ENCODE results near the gene GRB10. TPM values are rescaled to one million over a fixed set of nuclear protein-coding genes. Genes with fewer than 3 reads are reported as not detected.
A peak's percentile ranks its signal among the peaks of the same experiment; 100 is the strongest.

The GRB10 gene
- total RNA-seq, 4 donors from 2014 or later, result 28.5 to 58.0 (median 53.0) TPM

DNA sequence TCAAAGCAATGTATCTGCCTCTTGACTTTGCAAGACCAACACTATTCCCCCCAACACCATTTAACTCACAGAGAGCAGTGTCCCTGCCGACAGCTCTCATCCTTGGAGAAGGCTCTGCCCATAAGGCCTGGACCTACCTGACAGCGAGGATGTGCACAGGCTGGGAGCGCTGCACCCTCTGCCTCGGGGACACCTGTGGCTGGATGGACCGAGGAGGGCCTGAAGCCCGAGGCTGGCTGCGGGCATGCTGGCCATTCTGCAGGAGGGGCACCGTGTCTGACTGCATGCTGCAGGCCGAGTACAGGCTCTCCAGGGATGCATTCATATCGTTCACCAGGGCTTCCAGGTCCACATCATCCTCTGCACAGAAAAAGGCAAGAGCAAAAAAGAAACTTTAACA, 108.4 kb downstream of the GRB10 start:
- Histone ChIP-seq H3K4me1 (peaks cover 0 to 40% (median 25%) of the 10 kb centered on the region in 3 donors), H3K4me3 (no peak overlapping the region), H3K36me3 (peaks cover 0 to 29% of the 10 kb centered on the region in 2 donors), H3K9me3 (no peaks in the 10 kb centered on the region), H3K27ac (no peak overlapping the region), H3K27me3 (no peaks in the 10 kb centered on the region)
- WGBS, 2 donors (ENCODE audit: low coverage in 1 of 2), result 85 to 100% methylated on average over 1 to 4 of the region's 10 CpGs
- TF ChIP-seq EP300 (IDR thresholded peaks at IDR 0.05) (no peak), POLR2AphosphoS5 (IDR thresholded peaks at IDR 0.05) (no peak), POLR2A (IDR thresholded peaks at IDR 0.05) (no peak)
- TF ChIP-seq, protein P1, sequence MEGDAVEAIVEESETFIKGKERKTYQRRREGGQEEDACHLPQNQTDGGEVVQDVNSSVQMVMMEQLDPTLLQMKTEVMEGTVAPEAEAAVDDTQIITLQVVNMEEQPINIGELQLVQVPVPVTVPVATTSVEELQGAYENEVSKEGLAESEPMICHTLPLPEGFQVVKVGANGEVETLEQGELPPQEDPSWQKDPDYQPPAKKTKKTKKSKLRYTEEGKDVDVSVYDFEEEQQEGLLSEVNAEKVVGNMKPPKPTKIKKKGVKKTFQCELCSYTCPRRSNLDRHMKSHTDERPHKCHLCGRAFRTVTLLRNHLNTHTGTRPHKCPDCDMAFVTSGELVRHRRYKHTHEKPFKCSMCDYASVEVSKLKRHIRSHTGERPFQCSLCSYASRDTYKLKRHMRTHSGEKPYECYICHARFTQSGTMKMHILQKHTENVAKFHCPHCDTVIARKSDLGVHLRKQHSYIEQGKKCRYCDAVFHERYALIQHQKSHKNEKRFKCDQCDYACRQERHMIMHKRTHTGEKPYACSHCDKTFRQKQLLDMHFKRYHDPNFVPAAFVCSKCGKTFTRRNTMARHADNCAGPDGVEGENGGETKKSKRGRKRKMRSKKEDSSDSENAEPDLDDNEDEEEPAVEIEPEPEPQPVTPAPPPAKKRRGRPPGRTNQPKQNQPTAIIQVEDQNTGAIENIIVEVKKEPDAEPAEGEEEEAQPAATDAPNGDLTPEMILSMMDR (IDR thresholded peaks at IDR 0.05), result no peak
- ATAC-seq, result no peak

DNA sequence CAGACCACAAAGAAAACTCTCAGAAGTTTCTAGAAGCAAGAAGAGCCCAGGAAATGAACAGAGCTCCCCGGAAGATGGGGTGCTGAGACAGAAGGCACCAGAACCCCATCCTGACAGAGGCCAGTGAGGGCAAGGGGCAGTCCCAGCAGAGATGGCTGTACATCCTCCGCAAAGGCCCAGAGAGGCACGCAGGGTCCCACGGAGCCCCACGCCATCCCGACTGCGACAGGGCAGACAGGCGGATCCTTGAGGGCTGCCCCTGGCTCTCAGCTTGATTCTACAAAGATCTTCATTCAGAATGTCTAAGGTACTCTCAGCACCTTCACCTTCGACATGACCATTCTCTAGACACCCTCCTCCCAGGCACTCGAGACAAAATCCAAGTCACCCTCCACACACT, 109.6 kb downstream of the GRB10 start:
- no peak overlapping the region for H3K4me3 ChIP-seq
- H3K9me3 ChIP-seq, result no peaks in the 10 kb centered on the region
- H3K36me3 ChIP-seq, result peaks cover 0 to 29% of the 10 kb centered on the region in 2 donors
- ATAC-seq, result no peak
- WGBS, 2 donors (ENCODE audit: low coverage in 1 of 2), result 50 to 90% methylated on average over 1 to 2 of the region's 10 CpGs
- H3K4me1 ChIP-seq, result peaks cover 0 to 42% (median 30%) of the 10 kb centered on the region in 3 donors
- no peak overlapping the region for H3K27ac ChIP-seq
- no peak for TF ChIP-seq EP300 (IDR thresholded peaks at IDR 0.05)
- TF ChIP-seq, protein P1 (IDR thresholded peaks at IDR 0.05), result no peak
- no peaks in the 10 kb centered on the region for H3K27me3 ChIP-seq

DNA sequence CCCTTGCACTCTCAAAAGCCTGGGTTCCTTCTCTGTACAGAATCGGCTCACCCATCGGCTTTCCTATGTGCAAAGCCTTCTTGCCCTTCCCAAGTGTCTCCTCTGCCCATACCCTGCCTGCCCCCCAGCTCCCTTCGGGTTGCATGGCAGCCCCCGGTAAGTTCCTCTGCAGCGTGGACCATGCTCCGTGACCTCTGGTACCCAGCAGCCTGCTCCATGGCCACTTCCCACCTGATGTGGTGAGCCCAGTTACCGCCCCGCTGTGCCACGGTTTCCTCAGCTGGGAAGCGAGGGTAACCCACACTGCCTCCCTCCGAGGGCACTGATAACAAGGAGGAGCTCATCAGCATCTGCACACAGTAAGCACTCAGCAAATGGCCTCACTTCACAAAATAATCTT, 110.7 kb downstream of the GRB10 start:
- no peak for ATAC-seq
- Histone ChIP-seq H3K4me1 (peaks cover 0 to 43% (median 31%) of the 10 kb centered on the region in 3 donors), H3K4me3 (no peak overlapping the region), H3K27me3 (no peaks in the 10 kb centered on the region), H3K27ac (no peak overlapping the region), H3K9me3 (no peaks in the 10 kb centered on the region), H3K36me3 (peaks cover 0 to 29% of the 10 kb centered on the region in 2 donors)
- TF ChIP-seq EP300 (IDR thresholded peaks at IDR 0.05) (no peak), POLR2A (IDR thresholded peaks at IDR 0.05) (no peak), POLR2AphosphoS5 (IDR thresholded peaks at IDR 0.05) (no peak)
- TF ChIP-seq, protein P1 (IDR thresholded peaks at IDR 0.05), result no peak
- 89 to 92% methylated on average over 2 to 3 of the region's 11 CpGs for WGBS, 2 donors (ENCODE audit: low coverage in 1 of 2)

DNA sequence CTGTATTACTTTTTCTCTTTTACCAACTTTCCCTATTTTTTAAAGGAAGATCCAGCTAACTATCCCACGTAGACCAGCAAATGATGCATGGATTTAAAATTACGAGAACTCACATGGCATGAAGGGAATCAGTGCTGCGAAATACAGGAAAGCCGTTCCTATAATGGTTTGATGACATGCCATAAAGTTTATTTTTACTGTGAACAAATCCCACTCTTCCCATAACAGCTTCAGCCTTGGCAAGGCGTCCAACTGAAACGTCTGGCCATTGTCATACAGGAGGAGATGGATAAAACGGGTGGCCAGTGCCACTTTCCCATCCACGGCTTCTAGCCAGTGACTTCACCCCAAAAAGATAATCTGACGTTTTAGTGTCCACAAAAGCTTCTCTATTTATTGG, 111.3 kb downstream of the GRB10 start:
- H3K36me3 ChIP-seq, result peaks cover 0 to 29% of the 10 kb centered on the region in 2 donors
- TF ChIP-seq, protein P1 (IDR thresholded peaks at IDR 0.05), result no peak
- no peak overlapping the region for H3K4me3 ChIP-seq
- ATAC-seq, result no peak
- H3K27me3 ChIP-seq, result no peaks in the 10 kb centered on the region
- no peaks in the 10 kb centered on the region for H3K9me3 ChIP-seq
- peaks cover 0 to 42% (median 35%) of the 10 kb centered on the region in 3 donors for H3K4me1 ChIP-seq
- 52% methylated on average over 9 of the region's 9 CpGs; no CpG with 5 or more reads in 1 of the 2 donors for WGBS, 2 donors (ENCODE audit: low coverage in 1 of 2)
- no peak overlapping the region for H3K27ac ChIP-seq

DNA sequence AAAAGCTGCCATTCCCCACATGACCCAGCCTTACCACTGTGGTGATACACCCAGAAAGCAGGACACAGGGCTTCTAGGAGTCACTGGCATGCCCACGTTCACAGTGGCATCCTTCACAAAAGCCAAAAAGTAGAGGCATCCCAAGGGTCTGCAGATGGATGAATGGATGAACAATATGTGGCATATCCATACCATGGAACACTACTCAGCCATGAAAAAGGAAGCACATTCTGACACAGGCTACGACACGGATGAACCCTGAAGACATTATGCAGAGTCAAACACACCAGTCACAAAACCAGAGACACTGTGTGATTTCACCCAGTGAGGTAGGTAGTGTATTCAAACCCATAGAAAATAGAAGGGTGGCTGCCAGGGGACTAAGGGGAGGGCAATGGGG, 112.8 kb downstream of the GRB10 start:
- peaks cover 0 to 39% (median 28%) of the 10 kb centered on the region in 3 donors for H3K4me1 ChIP-seq
- H3K36me3 ChIP-seq, result peaks cover 0 to 29% of the 10 kb centered on the region in 2 donors
- WGBS, 2 donors (ENCODE audit: low coverage in 1 of 2), result 33 to 52% methylated on average over 3 of the region's 3 CpGs
- TF ChIP-seq, protein P1 (IDR thresholded peaks at IDR 0.05), result no peak
- no peak for TF ChIP-seq EP300 (IDR thresholded peaks at IDR 0.05)
- TF ChIP-seq POLR2AphosphoS5 (IDR thresholded peaks at IDR 0.05), result no peak
- no peak for TF ChIP-seq POLR2A (IDR thresholded peaks at IDR 0.05)
- no peak for ATAC-seq
- H3K27ac ChIP-seq, result peak overlapping the region in 1 of 4 donors; percentile 75
- H3K9me3 ChIP-seq, result no peaks in the 10 kb centered on the region
- H3K4me3 ChIP-seq, result no peak overlapping the region
- H3K27me3 ChIP-seq, result no peaks in the 10 kb centered on the region

Data from gastroesophageal sphincter (tissue), 4 donors.